ENCODE data around the gene CCDC102A.
"Not testable (repeated sequence)": the region's sequence is repeated elsewhere in the genome, so short reads cannot be mapped to it uniquely, and the experiment has no call there.

CCDC102A gene

DNA sequence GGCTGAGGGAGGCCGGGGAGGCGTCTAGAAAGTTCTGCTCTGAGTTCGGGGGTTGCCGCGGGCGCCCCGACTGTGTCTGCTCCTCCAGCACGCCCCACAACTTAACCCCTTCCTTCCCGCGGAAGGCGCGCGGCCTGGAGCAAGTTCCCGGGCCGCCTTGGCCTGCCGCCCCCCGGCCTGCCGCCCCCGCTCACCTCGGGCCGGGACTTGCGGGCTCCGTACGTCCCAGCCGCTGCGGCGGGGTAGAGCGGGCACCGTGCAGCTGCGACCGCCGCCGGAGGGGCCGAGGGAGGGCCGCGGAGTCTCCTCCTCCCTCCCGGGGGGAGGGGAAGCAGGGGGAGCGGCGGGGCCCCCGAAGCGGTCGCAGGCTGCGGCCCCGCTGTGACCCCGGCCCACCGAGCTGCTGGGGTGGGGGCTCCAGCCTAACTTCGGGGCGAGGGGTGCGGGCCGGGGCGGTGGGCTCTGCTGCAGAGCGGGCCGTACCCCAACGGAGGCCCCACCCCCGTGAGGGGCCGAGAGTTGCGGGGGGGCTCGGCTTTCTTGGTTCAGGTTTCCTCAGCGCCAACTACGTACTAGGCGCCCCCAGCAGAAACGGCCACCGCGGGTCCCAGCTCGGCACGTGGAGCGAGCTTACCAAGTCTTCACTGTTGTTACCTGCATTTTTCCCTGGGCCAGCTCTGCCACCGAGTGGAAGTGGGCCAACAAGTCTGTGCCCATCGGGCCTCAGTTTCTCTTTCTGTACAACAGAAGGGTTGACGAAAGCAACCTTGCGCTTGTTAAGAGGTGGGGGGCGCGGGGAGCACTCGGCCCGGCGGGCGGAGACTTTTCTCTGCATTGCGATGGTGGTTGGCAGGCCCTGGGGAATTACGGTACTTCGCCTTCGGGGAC is at the start of gene CCDC102A:
Gene CCDC102A (minus strand): TSS at position 266 of the 888 bp plus-strand sequence. CDS start 7,394 bp downstream, outside the sequence.
- peak; percentile 52 for DNase-seq

DNA sequence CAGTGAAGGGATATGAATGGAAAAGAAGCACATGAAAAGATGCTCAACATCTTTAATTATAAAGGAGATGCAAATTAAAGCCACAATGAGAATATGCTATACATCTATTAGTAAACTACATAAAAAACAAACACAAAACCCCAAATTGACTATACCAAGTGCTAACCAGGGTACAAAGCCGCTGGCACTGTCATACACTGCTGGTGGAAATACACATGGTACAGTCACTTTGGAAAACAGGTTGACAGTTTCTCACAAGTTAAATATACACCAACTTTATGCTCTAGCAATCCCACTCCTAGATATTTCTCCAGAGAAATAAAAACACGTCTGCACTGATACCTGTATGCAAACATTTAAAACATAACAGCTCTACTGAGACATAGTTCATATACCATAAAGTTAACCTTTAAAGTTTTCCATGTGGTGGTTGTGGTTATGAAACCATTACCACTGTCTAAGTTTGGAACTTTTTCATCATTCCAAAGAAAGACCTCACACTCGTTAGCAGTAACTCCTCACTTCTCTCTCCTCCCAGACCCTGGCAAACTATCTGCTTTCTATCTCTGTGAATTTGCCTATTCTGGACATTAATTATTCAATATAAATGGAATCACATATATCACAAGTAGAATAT is 48.8 kb upstream of the CCDC102A start:
- no peak for DNase-seq

DNA sequence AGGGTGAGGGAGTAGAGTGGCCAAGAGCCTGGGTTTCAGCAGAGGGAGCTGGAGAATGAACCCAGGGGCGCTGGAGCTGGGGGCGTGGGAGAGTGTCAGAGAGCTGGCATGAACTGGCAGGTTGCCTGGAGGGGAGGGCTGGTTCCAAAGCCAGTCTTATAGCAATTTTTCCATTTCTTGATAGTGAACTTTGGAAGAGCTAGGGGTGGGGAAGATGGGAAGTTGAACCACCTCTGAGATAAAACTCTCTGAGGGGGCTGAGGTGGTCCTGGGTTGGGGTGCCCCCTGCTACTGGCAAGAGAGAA is 42.9 kb upstream of the CCDC102A start:
- DNase-seq = no peak

DNA sequence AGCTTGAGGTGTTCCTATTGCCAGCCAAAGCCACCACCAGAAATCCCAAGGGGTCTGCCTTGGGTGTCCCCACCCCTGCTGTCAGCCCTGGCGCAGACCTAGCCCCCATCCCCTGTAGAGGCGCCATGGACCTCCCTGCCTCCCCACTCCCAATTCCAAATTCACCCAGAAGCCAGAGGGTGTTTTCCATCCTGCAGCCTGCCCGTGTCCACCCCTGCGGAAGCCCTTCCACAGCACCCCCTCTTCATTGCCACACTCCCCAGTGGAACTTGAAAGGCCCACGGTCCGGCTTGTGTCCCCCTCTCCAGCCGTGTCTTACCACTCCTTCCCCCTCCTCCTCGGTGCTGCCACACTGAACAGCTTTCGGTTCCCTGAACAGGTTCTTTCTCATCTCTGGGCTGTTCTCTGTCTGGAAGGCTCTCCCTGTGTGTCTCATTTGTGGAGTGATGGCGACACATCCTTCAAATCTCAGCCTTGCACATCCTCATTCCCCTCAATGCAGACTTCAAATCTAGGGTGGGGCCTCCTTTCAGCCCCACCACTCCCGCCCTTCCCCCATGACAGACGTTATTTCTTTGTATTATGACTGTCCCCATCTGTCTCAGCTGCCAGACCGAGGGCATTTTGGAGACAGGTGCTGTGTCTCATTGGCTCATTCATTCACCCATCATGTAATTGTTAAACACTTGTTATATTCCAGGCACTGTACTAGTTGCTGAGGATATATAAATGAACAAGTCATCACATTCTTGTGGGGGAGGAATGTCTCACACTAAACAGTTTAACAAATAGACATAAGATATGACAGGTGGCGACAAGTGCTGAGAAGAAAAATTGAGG is 42.4 kb upstream of the CCDC102A start:
- no peak for DNase-seq

DNA sequence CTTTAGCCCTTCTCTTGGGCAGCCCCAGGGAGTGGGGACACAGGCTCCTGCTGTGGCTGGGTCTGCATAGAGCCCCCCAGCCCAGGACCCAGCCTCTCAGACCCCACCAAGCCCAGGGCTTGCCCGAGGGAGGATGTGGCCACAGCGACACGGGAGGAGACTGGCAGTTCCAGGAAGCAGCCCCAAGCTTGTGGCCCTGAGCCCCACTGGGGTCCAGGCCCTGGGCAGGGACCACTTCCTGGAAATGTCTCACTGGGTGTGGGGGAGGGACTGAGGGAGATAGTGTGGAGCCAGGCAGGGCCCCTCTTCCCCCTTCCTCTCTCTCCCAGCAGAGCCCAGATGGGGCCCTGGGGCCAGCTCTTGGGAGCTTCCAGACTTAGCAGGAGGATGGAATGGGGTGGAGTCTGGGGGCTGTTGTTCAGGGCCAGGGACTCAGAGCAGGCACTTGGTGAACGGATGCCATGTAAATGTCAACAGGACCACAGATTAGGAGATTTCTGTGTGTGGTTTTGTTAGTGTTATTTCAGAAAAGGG is 41.4 kb upstream of the CCDC102A start:
- no peak for DNase-seq

DNA sequence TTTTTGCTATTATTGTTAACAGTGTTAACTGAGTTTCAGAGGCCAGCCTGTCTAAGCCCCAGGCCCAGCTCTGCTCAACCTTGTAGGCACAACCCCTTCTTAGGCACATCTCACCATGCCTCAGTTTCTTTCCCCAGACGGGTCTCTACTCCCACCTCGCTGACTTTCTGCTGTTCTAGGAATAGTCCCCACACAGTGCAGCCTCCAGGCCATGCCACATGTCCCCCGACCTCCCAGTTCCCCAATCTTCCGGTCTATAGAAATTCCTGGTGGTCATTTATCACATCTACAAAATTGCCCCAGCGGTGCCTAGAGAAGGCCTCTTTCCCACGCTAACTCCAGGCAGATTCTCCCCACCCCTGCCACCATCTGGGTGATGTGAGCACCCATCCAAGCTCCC is 40.8 kb upstream of the CCDC102A start:
- no peak for DNase-seq

DNA sequence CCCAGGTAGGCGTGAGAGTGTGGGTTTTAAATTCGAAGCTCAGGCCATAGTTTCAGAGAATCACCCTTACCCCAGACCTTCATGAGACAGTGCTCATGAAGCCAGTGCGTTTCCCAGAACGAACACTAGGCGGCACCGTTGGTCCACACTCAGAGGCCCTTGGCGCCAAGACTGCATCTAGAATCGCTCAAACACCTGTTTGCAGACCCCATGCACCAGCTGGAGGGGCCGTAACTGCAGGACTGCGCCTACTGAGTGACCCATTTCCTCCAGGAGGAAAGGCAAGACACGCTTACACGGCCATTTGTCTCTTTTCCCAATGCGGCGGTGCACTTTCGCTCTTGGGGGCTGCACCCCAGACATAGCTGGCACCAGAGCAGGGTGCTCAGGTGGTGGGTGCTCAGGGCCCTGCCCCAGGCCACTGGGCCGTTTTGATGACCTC is 40.1 kb upstream of the CCDC102A start:
- DNase-seq = peak; percentile 71

DNA sequence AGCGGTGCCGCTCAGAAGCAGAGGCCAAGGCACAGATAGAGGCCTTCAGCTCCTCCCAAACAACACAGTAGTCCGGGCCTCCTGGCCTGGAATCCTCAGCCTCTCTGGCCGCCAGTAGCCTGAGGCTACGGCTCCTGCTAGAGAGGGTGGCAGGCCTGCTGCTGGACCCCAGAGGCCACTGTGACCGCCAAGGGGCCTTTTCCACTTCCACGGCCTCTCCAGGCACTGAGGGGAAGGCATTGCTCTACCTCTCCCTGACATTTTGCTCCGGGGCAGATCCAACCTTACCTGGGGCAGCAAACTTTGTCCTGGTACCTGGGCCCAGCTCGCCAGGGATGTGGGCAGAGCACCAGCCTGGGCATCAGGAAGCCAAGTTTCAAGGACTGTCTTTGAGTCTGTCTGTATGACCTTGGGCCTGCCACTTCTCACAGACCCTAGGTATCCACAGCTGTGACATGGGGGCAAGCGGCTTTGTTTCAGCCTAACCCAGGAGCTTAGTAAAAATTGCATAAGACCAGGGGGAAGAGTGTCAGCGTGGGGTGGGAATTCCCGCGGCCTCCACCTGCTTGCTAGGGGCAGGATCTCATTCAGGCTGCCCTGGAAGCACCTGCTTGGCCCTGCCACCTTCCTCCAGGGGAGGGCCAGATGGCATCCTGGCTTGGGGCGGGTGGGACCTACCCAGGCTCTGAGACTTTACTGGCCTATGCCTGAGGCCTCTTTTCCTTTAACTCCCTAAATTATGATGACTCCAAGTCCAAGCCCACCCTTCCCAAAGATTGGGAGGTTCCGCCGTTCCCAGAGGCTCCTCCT is 39.3 kb upstream of the CCDC102A start:
- no peak for DNase-seq

DNA sequence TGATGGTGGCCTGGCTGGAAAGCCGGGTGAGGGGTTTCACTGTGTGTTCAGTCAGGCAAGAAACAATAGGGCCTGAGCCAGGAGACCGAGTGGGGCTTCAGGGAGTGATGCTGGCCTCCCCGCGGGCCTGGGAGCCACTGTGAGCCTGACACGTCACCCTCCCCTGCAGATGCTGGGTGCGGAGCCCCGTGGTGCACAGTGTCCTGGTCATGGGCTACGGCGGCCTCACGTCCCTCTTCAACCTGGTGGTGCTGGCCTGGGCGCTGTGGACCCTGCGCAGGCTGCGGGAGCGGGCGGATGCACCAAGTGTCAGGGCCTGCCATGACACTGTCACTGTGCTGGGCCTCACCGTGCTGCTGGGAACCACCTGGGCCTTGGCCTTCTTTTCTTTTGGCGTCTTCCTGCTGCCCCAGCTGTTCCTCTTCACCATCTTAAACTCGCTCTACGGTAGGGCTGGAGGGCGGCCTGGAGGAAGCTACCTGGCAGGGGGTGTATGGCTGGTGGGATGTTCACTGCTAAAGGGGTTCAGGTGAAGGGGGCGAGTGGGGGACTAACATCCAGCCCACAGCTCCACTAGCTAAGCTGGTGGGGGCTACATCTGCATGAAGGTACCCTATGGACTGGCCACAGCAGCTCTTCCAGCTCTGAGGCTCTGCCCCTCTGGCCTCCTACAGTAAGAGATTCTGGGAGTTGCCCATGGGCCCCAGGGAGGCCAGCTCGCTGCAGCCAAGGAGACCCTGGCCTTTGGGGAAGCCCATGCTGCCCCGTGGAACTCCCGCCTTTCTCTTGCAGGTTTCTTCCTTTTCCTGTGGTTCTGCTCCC is 38.5 kb upstream of the CCDC102A start:
- DNase-seq = no peak

DNA sequence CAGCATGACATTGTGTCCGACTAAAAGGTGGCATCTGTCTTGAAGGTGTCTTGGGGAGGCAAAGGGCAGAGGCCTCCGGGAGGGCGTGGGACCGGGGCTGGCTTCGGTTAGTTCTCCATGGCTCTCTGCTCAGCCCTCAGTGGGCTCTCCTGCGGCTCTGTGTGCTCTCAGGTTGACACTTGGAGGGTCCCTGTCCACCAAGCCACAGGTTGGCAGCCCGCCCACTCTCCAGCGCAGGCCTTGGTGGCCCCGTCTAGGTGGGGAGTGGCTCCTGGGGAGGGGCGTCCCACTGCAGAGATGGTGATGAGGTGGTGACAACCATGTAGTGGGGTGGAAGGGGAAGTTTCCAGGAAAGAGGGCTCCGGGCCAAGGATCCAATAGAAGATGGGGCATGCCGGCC is 37.7 kb upstream of the CCDC102A start:
- no peak for DNase-seq

DNA sequence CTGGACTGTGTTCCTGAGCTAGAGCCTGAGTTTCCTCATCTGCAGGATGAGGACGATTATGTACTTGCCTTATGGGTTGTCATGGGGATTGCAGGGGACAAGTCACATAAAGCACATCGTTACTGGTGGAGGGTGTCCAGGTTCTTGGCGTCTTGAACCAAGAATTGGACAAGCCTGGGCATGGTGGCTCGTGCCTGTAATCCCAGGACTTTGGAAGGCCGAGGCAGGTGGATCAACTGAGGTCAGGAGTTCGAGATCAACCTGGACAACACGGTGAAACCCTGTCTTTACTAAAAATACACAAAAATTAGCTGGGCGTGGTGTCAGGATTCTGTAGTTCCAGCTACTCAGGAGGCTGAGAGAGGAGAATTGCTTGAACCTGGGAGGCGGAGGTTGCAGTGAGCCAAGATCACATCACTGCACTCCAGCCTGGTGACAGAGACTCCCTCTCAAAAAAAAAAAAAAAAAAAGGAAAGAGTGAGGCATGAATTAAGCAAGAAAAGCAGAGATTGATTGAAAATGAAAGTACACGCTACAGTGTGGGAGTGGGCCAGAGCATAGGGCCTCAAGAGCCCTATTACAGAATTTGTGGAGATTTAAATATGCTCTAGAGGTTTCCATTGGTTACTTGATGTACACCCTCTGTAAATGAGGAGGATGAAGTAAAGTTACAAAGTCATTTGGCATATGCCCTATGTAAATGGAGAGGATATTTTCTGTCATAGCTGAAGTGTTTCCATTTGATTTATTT is 36.8 kb upstream of the CCDC102A start:
- DNase-seq = no peak

DNA sequence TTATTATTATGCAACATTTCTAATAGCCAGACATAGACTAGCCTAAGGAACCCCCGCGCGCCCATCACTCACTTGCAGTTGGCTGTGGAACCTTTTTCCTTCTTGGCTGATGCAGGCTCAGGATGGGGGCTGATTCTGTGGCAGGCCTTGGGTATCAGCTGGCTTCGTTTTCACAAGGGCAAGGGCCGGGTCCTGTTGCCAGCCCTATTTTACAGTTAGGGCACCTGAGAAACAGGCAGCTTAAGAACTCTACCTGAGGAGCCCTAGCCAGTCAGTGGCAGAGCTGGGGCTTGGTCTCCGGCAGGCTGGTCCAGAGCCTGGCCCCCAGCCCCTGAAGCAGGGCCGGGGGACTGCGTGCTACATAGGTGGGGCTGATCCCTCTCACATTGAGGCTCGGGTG is 34.7 kb upstream of the CCDC102A start:
- no peak for DNase-seq

DNA sequence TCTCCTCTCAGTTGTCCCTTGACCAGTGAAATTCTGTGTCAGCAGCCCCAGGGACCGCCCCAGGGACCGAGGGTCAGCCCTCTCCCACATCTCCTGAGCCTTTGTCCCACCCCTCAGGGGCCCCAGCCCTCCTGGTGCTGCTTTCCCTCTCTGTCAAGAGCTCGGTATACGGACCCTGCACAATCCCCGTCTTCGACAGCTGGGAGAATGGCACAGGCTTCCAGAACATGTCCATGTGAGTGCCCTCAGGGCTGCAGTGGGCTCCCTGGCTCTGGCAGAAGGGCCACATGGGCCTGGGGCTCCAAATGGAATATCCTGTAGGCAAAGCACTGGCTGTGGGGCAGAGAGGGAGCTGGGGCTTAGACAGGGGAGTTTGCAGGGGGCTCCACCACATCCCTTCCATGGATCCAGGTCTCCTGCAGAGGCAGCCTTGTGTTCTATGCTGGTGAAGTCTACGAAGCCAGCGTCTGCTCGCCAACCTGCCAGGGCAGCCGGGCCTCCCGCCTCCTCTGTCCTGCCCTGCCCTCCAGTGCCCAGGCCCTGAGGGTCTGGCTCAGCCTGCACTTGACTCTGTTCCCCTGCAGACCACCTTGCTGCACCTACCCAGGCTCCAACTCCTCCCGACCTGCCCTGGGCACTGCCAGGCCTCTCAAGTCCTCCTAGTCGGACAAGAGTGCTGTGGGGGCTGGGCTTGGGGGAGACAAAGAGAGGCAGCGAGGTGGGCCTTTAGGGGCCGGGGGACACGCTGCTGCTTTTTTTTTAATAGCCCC is 34.1 kb upstream of the CCDC102A start:
- DNase-seq = no peak

DNA sequence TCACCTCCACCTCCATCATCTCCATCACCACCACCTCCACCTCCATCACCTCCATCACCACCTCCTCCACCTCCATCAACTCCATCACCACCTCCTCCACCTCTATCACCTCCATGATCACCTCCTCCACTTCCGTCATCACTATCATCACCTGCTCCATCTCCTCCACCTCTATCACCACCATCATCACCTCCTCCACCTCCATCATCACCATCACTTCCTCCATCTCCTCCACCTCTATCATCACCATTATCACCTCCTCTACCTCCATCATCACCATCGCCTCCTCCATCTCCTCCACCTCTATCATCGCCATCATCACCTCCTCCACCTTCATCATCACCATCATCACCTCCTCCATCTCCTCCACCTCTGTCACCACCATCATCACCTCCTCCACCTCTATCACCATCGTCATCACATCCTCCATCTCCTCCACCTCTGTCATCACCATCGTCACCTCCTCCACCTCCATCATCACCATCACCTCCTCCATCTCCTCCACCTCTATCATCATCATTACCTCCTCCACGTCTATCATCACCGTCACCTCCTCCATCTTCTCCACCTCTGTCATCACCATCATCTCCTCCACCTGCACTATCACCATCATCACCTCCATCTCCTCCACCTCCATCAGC is 33.1 kb upstream of the CCDC102A start:
- DNase-seq = no peak

DNA sequence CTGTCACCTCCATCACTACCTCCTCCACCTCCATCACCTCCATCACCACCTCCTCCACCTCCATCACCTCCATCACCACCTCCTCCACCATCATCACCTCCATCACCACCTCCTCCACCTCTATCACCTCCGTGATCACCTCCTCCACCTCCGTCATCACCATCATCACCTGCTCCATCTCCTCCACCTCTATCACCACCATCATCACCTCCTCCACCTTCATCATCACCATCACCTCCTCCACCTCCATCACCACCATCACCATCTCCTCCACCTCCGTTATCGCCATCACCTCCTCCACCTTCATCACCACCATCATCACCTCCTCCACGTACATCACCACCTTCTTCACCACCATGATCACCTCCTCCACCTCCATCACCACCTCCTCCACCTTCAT is 32.4 kb upstream of the CCDC102A start:
- not testable (repeated sequence) for DNase-seq

DNA sequence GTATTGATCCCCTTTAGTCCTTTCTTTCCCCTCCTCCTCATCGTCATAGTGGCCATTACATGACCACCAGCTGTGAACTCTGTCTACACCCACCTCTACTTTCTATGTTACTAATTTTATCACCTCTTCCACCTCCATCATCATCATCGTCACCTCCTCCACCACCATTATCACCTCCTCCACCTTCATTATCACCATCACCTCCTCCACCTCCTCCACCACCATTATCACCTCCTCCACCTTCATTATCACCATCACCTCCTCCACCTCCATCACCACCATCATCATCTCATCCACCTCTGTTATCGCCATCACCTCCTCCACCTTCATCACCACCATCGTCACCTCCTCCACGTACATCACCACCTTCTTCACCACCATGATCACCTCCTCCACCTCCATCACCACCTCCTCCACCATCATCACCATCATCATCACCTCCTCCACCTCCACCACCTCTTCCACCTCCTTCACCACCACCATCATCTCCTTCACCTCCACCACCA is 31.9 kb upstream of the CCDC102A start:
- DNase-seq = no peak

DNA sequence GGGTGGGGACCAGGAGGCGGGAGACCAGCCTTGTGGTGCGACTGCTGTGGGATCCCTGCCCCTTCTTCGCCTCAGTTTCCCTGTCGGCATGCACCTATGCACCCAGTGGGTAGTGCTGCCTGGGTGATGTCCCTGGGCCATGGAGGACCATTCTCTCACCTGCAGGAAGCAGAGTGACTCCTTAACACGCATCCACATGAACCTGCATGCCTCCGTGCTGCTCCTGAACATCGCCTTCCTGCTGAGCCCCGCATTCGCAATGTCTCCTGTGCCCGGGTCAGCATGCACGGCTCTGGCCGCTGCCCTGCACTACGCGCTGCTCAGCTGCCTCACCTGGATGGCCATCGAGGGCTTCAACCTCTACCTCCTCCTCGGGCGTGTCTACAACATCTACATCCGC is 31.3 kb upstream of the CCDC102A start:
- no peak for DNase-seq

DNA sequence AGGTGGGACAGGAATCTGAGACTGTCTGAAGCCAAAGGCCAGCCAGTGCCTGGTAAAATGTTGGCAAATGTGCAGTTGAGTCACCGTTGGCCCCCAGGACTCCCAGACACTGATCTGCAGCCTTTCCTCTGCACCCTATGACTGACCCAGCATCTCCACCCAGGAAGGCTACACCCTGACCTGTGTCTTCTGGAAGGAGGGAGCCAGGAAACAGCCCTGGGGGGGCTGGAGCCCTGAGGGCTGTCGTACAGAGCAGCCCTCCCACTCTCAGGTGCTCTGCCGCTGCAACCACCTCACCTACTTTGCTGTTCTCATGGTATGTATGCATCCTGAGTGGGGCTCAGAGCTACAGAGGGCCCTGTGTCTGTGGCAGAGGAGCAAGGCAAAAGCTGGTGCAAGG is 30.1 kb upstream of the CCDC102A start:
- no peak for DNase-seq

DNA sequence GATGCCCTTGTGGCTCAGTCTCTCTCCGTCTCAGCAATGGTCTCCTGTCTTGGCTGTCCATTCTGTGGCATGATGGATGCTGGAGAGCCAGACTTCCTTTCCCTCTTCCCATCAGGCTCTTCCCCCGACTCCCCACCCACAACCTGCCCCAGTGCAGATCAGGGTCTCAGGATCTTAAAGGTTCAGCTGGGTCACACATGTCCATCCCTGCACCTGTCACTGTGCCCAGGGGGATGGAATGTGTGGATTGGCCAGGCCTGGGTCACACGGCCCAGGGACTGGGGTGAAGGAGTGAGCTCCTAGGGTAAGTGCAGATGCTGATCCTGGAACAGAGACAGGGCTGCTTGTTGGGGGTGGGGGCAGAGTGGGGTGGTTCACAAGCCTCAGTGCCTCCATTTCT is 29.1 kb upstream of the CCDC102A start:
- DNase-seq = no peak
